Measurements from ENCODE around the gene POFUT2.

Gene POFUT2

DNA sequence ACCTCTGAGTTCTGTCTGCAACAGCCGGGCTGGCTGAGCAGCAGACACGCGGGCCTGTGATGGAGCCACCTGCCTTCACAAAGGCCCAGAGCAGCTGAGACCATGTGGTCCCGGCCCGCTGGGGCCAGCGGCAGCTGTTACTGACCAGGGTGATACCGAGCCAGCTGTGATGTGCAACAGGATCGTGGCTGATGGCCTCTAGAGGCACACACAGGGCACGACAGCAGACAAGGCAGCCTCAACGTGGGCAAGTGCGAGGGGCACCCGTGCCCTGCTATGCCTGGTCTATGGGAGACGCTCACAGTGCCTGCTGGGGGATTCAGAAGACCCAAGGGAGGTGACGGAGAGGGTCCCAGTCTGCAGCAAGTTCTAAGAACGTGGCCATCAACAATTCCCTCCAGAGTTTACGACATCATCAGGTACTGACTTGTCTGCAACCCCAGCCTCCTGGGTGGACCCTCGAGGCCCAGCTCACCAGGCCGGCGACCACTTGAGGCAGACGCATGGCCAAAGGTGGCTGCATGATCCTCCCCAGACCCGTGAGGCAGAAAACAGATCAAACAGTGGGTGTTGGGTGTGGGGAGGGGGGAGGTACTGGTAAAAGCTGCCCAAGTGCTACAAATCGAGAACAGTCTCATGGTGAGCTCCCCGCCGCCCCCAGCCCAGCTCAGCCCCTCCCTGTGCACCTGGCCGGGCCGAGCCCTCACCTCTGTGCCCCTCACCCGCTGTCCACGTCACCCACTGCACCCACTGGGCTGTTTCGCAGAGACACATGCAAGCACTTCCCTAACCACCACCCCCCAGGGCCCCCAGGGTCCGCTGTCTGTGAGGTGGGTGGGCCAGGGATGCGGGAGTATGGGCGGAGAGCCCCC, 6.0 kb downstream of the POFUT2 start:
- Histone ChIP-seq H3K36me3 (ENCODE audit: insufficient read depth, insufficient read length, low read length) (peaks cover 98% of the 10 kb centered on the region), H3K4me3 (ENCODE audit: insufficient read length, low read depth) (no peak overlapping the region), H3K9me3 (ENCODE audit: insufficient read depth, low read length) (no peaks in the 10 kb centered on the region), H3K4me1 (ENCODE audit: insufficient read depth, insufficient read length) (peaks cover 7% of the 10 kb centered on the region), H3K9ac (ENCODE audit: insufficient read length, low read depth) (no peak overlapping the region), H3K27me3 (ENCODE audit: insufficient read depth, insufficient read length) (no peaks in the 10 kb centered on the region)
- TF ChIP-seq ZNF274 (IDR thresholded peaks at IDR 0.05; ENCODE audit: low read depth, low read length) (no peak), SUZ12 (IDR thresholded peaks at IDR 0.05; ENCODE audit: extremely low read depth, insufficient read depth, insufficient read length) (no peak), YY1 (IDR thresholded peaks at IDR 0.05; ENCODE audit: insufficient read depth, insufficient read length) (no peak)
- DNase-seq (ENCODE audit: low read depth, low spot score), result no peak

DNA sequence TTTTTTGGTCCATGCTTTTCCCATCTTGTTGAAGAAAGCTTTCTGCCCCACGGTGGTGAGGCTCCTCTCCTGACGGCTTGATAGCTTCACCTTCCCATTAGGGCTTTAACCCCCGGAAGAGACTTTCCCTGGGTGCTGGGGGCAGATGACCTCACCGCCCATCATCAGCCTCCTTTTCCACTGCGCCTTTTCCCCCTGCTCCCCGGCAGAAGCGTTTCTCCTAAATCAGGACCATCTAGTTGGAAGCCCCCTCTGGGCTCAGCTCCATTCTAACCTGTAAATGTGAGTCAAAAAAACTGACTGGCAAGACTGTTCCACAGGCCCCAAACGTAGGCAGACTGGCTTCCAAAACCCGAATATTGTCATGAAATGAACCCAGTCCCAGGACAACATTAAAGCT, 6.7 kb downstream of the POFUT2 start:
- Histone ChIP-seq H3K36me3 (ENCODE audit: insufficient read depth, insufficient read length, low read length) (peaks cover 97% of the 10 kb centered on the region), H3K4me3 (ENCODE audit: insufficient read length, low read depth) (no peak overlapping the region), H3K4me1 (ENCODE audit: insufficient read depth, insufficient read length) (peaks cover 4% of the 10 kb centered on the region), H3K27me3 (ENCODE audit: insufficient read depth, insufficient read length) (no peaks in the 10 kb centered on the region), H3K9me3 (ENCODE audit: insufficient read depth, low read length) (no peaks in the 10 kb centered on the region), H3K9ac (ENCODE audit: insufficient read length, low read depth) (no peak overlapping the region)
- no peak for DNase-seq (ENCODE audit: low read depth, low spot score)
- TF ChIP-seq ZNF274 (IDR thresholded peaks at IDR 0.05; ENCODE audit: low read depth, low read length), result no peak

DNA sequence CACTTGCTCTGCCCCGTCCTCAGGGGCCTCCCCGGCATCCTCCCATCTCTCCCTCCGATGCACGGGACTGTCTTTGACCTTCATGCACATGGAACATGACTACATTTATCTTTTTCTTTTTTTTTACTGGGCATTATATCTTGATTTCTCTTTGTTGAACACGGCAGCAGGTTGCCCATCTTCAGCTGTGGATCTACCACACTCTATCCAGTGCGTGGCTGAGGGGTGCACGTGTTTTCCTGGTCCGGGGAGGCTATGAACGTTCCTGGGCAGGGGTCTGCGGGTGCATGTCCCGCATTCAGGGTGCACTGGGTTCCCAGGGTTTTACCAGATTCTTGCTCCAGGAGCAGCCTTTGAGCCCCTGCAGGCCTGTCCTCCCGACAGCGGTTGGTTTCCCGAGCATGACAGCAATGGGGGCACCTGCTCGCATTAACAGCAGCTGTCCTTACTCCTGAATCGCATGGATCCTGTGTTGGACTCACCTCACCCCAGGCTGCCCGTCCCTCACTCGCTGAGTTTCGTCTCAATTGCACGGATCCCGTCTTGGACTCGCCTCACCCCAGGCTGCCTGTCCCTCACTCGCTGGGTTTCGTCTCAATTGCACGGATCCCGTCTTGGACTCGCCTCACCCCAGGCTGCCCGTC, 7.4 kb downstream of the POFUT2 start:
- H3K4me1 ChIP-seq (ENCODE audit: insufficient read depth, insufficient read length), result peaks cover 3% of the 10 kb centered on the region
- no peak overlapping the region for H3K4me3 ChIP-seq (ENCODE audit: insufficient read length, low read depth)
- TF ChIP-seq SUZ12 (IDR thresholded peaks at IDR 0.05; ENCODE audit: extremely low read depth, insufficient read depth, insufficient read length) (no peak), YY1 (IDR thresholded peaks at IDR 0.05; ENCODE audit: insufficient read depth, insufficient read length) (no peak), ZNF274 (IDR thresholded peaks at IDR 0.05; ENCODE audit: low read depth, low read length) (no peak)
- peaks cover 97% of the 10 kb centered on the region for H3K36me3 ChIP-seq (ENCODE audit: insufficient read depth, insufficient read length, low read length)
- no peak overlapping the region for H3K9ac ChIP-seq (ENCODE audit: insufficient read length, low read depth)
- no peaks in the 10 kb centered on the region for H3K27me3 ChIP-seq (ENCODE audit: insufficient read depth, insufficient read length)
- no peaks in the 10 kb centered on the region for H3K9me3 ChIP-seq (ENCODE audit: insufficient read depth, low read length)
- DNase-seq (ENCODE audit: low read depth, low spot score), result no peak

DNA sequence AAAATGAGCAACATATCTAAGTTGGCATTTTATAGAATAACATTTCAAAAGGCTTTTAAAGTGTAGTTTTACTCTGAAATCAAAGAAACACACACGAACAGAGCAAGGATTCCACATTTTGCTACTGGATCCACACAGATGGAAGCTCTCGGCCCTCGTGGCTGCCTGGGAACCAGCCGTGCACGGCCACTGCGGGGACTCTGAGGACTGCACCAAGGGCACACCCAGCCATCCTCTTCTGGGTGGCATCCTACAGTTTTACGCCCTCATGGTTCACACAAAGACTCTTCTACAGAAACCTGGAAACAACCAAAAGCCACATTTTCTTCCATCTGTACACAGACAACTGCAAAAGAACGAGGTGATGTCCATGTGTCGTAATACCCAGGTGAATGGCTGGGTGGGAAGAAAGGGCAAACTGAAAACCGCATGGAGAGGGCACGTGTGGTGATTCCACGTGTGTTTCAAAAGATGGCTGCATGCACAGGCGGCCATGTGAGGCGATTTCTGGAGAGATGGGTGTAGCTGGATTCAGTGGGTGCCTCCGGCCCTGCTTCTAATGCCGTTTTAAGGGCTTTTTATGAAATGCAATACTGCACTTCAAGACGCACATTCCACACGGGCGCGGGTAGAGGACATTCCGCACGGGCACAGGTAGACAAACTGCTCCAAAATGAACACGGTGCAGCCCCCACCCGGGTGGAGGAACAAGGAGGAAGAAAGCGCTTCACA, 8.1 kb downstream of the POFUT2 start:
- Histone ChIP-seq H3K4me3 (ENCODE audit: insufficient read length, low read depth) (no peak overlapping the region), H3K4me1 (ENCODE audit: insufficient read depth, insufficient read length) (peaks cover 3% of the 10 kb centered on the region), H3K36me3 (ENCODE audit: insufficient read depth, insufficient read length, low read length) (peaks cover 97% of the 10 kb centered on the region), H3K9ac (ENCODE audit: insufficient read length, low read depth) (no peak overlapping the region), H3K9me3 (ENCODE audit: insufficient read depth, low read length) (no peaks in the 10 kb centered on the region), H3K27me3 (ENCODE audit: insufficient read depth, insufficient read length) (no peaks in the 10 kb centered on the region)
- TF ChIP-seq SUZ12 (IDR thresholded peaks at IDR 0.05; ENCODE audit: extremely low read depth, insufficient read depth, insufficient read length) (no peak), YY1 (IDR thresholded peaks at IDR 0.05; ENCODE audit: insufficient read depth, insufficient read length) (no peak), ZNF274 (IDR thresholded peaks at IDR 0.05; ENCODE audit: low read depth, low read length) (no peak)
- DNase-seq (ENCODE audit: low read depth, low spot score), result no peak

DNA sequence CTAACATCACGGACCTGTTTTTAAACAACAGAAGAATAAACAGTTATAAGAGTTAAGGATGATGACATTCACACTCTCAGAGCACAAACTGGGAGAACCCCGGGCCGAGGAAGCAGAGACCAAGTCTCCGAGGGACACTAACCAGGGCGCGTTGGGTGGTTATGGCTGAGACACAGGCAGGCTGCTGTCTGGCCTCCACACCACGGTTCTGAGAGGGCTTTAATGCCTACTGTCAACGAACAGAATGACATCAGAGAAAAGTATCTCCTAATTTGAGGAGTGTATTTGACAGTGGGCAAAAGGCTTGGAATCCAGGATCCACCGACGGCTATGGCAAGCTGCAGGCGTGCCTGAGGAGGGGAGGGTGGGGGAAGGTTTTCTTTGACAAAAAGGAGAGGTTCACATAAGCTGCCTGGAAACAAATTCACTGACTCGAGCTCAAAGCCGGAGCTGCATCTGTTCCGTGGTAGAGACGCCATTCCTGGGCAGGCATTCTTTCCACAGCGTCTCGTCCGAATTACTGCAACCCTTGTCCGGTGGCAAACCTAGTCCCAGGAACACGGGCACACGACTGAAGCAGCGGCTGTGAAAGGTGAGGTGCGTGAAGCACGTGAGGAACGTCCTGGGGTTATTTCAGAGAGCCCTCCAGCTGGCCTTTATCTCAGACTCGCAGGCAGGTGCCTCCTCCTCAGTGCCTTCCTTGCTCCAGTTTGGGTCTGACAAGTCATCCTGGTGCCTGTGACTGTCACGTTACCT, 9.4 kb downstream of the POFUT2 start:
- no peak for TF ChIP-seq YY1 (IDR thresholded peaks at IDR 0.05; ENCODE audit: insufficient read depth, insufficient read length)
- TF ChIP-seq ZNF274 (IDR thresholded peaks at IDR 0.05; ENCODE audit: low read depth, low read length), result no peak
- TF ChIP-seq SUZ12 (IDR thresholded peaks at IDR 0.05; ENCODE audit: extremely low read depth, insufficient read depth, insufficient read length), result no peak
- Histone ChIP-seq H3K4me1 (ENCODE audit: insufficient read depth, insufficient read length) (peaks cover 3% of the 10 kb centered on the region), H3K36me3 (ENCODE audit: insufficient read depth, insufficient read length, low read length) (peaks cover 95% of the 10 kb centered on the region), H3K4me3 (ENCODE audit: insufficient read length, low read depth) (no peak overlapping the region), H3K27me3 (ENCODE audit: insufficient read depth, insufficient read length) (no peaks in the 10 kb centered on the region), H3K9me3 (ENCODE audit: insufficient read depth, low read length) (no peaks in the 10 kb centered on the region), H3K9ac (ENCODE audit: insufficient read length, low read depth) (no peak overlapping the region)
- DNase-seq (ENCODE audit: low read depth, low spot score), result no peak

DNA sequence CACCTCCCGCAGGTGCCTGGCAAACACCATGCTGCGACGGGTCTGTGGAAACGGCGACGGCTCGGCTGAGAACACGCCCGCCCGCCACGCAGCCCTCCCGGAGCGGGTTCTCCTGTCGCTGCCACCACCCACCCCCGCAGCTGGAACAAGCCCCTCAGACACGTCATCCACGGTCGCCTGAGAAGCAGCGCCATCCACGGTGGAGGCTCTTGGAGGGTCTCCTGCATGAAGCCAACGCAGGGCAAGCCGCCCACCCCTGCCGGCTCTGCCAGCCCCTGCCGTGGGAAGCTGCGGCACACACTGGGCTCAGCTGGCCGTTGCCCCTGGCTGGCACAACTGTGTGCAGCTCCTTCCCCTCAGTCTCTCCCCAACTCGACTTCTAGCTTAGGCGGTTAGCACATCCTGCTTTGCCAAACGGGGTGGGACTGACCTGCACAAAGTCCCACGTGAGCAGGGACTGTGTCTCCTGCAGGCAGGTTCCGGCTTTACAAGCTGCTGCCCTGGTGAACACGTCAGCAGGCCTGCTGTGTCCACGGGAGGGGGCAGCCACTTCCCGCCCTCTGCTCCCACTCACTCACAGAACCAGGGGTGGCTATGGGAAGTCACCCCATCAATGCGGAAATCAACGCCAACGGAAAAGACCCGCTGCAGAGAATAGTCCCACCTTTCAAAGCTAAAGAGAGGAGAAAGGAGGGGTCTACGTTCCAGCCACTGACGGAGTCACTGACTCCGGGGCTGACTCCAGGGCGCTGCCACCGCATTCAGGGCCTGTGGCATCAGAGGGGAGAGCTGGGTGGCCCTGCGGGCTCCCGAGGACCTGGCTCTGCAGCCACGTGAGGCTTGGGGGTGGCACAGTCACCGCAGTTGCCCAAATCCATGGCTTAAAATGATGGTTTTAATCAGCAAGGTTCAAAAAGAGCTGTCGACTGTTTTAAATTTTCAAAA, 10.3 kb downstream of the POFUT2 start:
- peaks cover 96% of the 10 kb centered on the region for H3K36me3 ChIP-seq (ENCODE audit: insufficient read depth, insufficient read length, low read length)
- no peak overlapping the region for H3K9ac ChIP-seq (ENCODE audit: insufficient read length, low read depth)
- H3K9me3 ChIP-seq (ENCODE audit: insufficient read depth, low read length), result peaks cover 3% of the 10 kb centered on the region; the same call in 1 of the 2 replicates
- no peaks in the 10 kb centered on the region for H3K27me3 ChIP-seq (ENCODE audit: insufficient read depth, insufficient read length)
- H3K4me3 ChIP-seq (ENCODE audit: insufficient read length, low read depth), result no peak overlapping the region
- TF ChIP-seq ZNF274 (IDR thresholded peaks at IDR 0.05; ENCODE audit: low read depth, low read length), result no peak
- TF ChIP-seq SUZ12 (IDR thresholded peaks at IDR 0.05; ENCODE audit: extremely low read depth, insufficient read depth, insufficient read length), result no peak
- TF ChIP-seq YY1 (IDR thresholded peaks at IDR 0.05; ENCODE audit: insufficient read depth, insufficient read length), result no peak
- DNase-seq (ENCODE audit: low read depth, low spot score), result no peak
- peaks cover 3% of the 10 kb centered on the region for H3K4me1 ChIP-seq (ENCODE audit: insufficient read depth, insufficient read length)
